ENCODE results near the gene DYNC1LI1. TPM values are rescaled to one million over a fixed set of nuclear protein-coding genes. Genes with fewer than 3 reads are reported as not detected.

The DYNC1LI1 gene
- total and polyA plus RNA-seq, 2 of the 4 experiments (the other 2 are of a cell fraction) = 25.2 to 30.8 TPM

- no peak overlapping the region for H3K23ac ChIP-seq (ENCODE audit: low read depth, low read length)
- POLR2A ChIA-PET (ENCODE audit: unreplicated experiment) = no interaction called here
- H3K9ac ChIP-seq (ENCODE audit: low read depth, low read length) = no peak overlapping the region
- H3K9me1 ChIP-seq (ENCODE audit: insufficient read depth, low read length) = 0 out of 2 replicates have a peak, but pooled peaks cover 5% of the 10 kb centered on the region
- H3K79me1 ChIP-seq (ENCODE audit: low read depth in 1 of 2, low read length in 2 of 2) = no peaks in the 10 kb centered on the region
- no peak overlapping the region for H3K4me3 ChIP-seq (ENCODE audit: insufficient read depth, low read depth, low read length)
- no peak for ATAC-seq (ENCODE audit: low read depth)
- intact Hi-C loops (cut with micrococcal nuclease) (no loop called here), in situ Hi-C loops (cut with MboI; ENCODE audit: low sequenced_read_pairs) (no loop called here), dilution Hi-C loops (cut with HindIII; ENCODE audit: low sequenced_read_pairs, unreplicated experiment) (no loop called here)
- H2BK15ac ChIP-seq (ENCODE audit: low read depth, low read length) = no peak overlapping the region
- H3K56ac ChIP-seq (ENCODE audit: extremely low read depth, insufficient read depth, low read length) = no peak overlapping the region
- H3K4me1 ChIP-seq (ENCODE audit: control insufficient read depth, insufficient read depth, low read length) = no peaks in the 10 kb centered on the region
- no peak overlapping the region for H3K18ac ChIP-seq (ENCODE audit: low read depth, low read length)
- no peak overlapping the region for H2BK20ac ChIP-seq (ENCODE audit: low read depth, low read length)
- CTCF ChIA-PET = no interaction called here
- no peak overlapping the region for H4K5ac ChIP-seq (ENCODE audit: low read depth, low read length)
- no peak overlapping the region for H3K14ac ChIP-seq (replicated peaks; ENCODE audit: low read depth, low read length)
- TF ChIP-seq MXI1 (IDR thresholded peaks at IDR 0.05; ENCODE audit: borderline replicate concordance, low read depth, low read length) (no peak), CTCF (conservative IDR thresholded peaks at IDR 0.05; ENCODE audit: low read depth, low read length) (no peak), USF2 (IDR thresholded peaks at IDR 0.05; ENCODE audit: low read depth, low read length) (no peak)
- no peak overlapping the region for H3K4me2 ChIP-seq (ENCODE audit: low read depth, low read length)
- no peaks in the 10 kb centered on the region for H3K36me3 ChIP-seq (ENCODE audit: control insufficient read depth, insufficient read depth, low read length)
- no peak overlapping the region for H3K4ac ChIP-seq (ENCODE audit: low read depth, low read length)
- H4K91ac ChIP-seq (ENCODE audit: insufficient read depth, low read depth, low read length) = no peak overlapping the region
- BruUV-seq (replicated peaks) = no TSS peak
- H2AK9ac ChIP-seq (replicated peaks; ENCODE audit: low read depth, low read length, poor library complexity) = no peak overlapping the region
- H2AFZ ChIP-seq (replicated peaks; ENCODE audit: low read length, poor library complexity) = no peak overlapping the region
- H3K27me3 ChIP-seq (ENCODE audit: control insufficient read depth, insufficient read depth, low read length) = peaks cover 1% of the 10 kb centered on the region; the same call in 1 of the 2 replicates
- no peaks in the 10 kb centered on the region for H4K20me1 ChIP-seq (ENCODE audit: insufficient read depth, low read length)
- no peak overlapping the region for H2BK120ac ChIP-seq (ENCODE audit: low read depth, low read length)
- no peak overlapping the region for H2AK5ac ChIP-seq (ENCODE audit: low read depth, low read length)
- no peak overlapping the region for H4K8ac ChIP-seq (ENCODE audit: low read depth in 2 of 2, low read length in 2 of 2)
- no peak overlapping the region for H3K27ac ChIP-seq (ENCODE audit: insufficient read depth, low read length)
- H3K9me3 ChIP-seq (ENCODE audit: control insufficient read depth, insufficient read depth, low read length) = no peaks in the 10 kb centered on the region
- H2BK5ac ChIP-seq (ENCODE audit: low read depth, low read length, poor library complexity, severe bottlenecking) = no peak overlapping the region
- DNase-seq = no peak
- WGBS, 2 experiments (ENCODE audit: extremely low coverage in 2 of 2, insufficient read length in 1 of 2) = no CpG with 5 or more reads among the region's 4 CpGs
These were observed 20.5 kb upstream of the DYNC1LI1 start for GRCh38 chr3:32591186-32591585.

Data from IMR-90 (cell line).